CD4-positive, alpha-beta T cell (primary cell): ENCODE data around the gene NR1I3. TPM values are rescaled to one million over a fixed set of nuclear protein-coding genes. Genes with fewer than 3 reads are reported as not detected.
"Not testable (repeated sequence)": the region's sequence is repeated elsewhere in the genome, so short reads cannot be mapped to it uniquely, and the experiment has no call there.

Experiments used
- ATAC-seq: fragments of 200-7000 bp; cut with Tn5 transposase; one replicate; pipeline ENCODE4 v1.10.0; 2022; ENCODE audit warnings: mild to moderate bottlenecking; ENCODE audit not compliant: poor library complexity
- CTCF ChIA-PET: fragments of 350-600 bp; sonication (Branson Sonifier 250); formaldehyde crosslinking; loops from one replicate; lab custom pipeline; 2021; ENCODE audit warnings: antibody characterized with exemption, inconsistent platforms; lab: Charles Lee
- POLR2A ChIA-PET: fragments of 350-600 bp; sonication (Branson Sonifier 250); formaldehyde crosslinking; loops from one replicate; lab custom pipeline; 2021; ENCODE audit warnings: antibody characterized with exemption, inconsistent platforms; lab: Charles Lee
- DNase-seq, 14 experiments: peaks; one replicate each; pipeline ENCODE4 v3.0.0-alpha.2; 2013 to 2020; ENCODE audit warnings: mixed read lengths in 2 of 14
- H3K27ac ChIP-seq, 2 donors: one replicate each; pipeline versions ENCODE4 v1.5.1 to v1.7.0; 2013; ENCODE audit warnings: low read length in 2 of 2, low read depth in 1 of 2, mild to moderate bottlenecking in 1 of 2
- H3K27me3 ChIP-seq, 2 experiments: 1 replicate in 1 of 2; 2 replicates in 1 of 2; pipeline versions ENCODE4 v1.6.1 to v1.7.0; 2013; ENCODE audit warnings: low read length in 2 of 2, control low read depth in 1 of 2, mild to moderate bottlenecking in 1 of 2, moderate library complexity in 1 of 2; ENCODE audit not compliant: insufficient read depth in 2 of 2, control insufficient read depth in 1 of 2
- H3K36me3 ChIP-seq: one replicate; pipeline ENCODE4 v1.6.1; 2013; ENCODE audit warnings: low read length, control low read depth; ENCODE audit not compliant: insufficient read depth
- H3K4me1 ChIP-seq: one replicate; pipeline ENCODE4 v1.6.1; 2013; ENCODE audit warnings: low read length, control low read depth; ENCODE audit not compliant: insufficient read depth
- H3K4me3 ChIP-seq: one replicate; pipeline ENCODE4 v1.5.1; 2013; ENCODE audit warnings: mild to moderate bottlenecking, low read length, moderate library complexity
- H3K9me3 ChIP-seq, 2 experiments: 1 replicate in 1 of 2; 2 replicates in 1 of 2; pipeline versions ENCODE4 v1.6.1 to v1.7.0; 2013; ENCODE audit warnings: low read length in 2 of 2, mild to moderate bottlenecking in 2 of 2, control low read depth in 1 of 2, moderate library complexity in 1 of 2; ENCODE audit not compliant: control insufficient read depth in 1 of 2, insufficient read depth in 1 of 2
- H3K27ac Mint-ChIP-seq: one replicate; pipeline ENCODE4 v1.8.0; 2020; ENCODE audit warnings: mixed read lengths
- H3K27me3 Mint-ChIP-seq: one replicate; pipeline ENCODE4 v1.8.0; 2021; ENCODE audit warnings: mixed read lengths
- H3K36me3 Mint-ChIP-seq: one replicate; pipeline ENCODE4 v1.8.0; 2021; ENCODE audit warnings: low read depth, mixed read lengths
- H3K4me1 Mint-ChIP-seq: one replicate; pipeline ENCODE4 v1.8.0; 2021; ENCODE audit warnings: low read depth, mixed read lengths
- H3K4me3 Mint-ChIP-seq: one replicate; pipeline ENCODE4 v1.8.0; 2020; ENCODE audit warnings: mild to moderate bottlenecking, mixed read lengths
- H3K9me3 Mint-ChIP-seq: one replicate; pipeline ENCODE4 v1.8.0; 2020; ENCODE audit warnings: mixed read lengths
- CTCF ChIP-seq: fragments of 200-600 bp; IDR thresholded peaks from one replicate; pipeline ENCODE4 v1.8.0; 2022; ENCODE audit warnings: antibody characterized with exemption, mild to moderate bottlenecking
- intact Hi-C, 2 experiments: fragments of 100-400 bp; cut with DNase I in 1 of 2; cut with micrococcal nuclease in 1 of 2; formaldehyde crosslinking; loops; one replicate each; pipeline versions ENCODE4 v1.15.1 to v1.9.0; 2023 to 2025; cut with DNase I, micrococcal nuclease
- total RNA-seq, 174 experiments: library from RNA in 2 of 174; stranded (reverse) in 2 of 174; gene quantifications; one replicate each; pipeline ENCODE4 v1.2.3 and lab custom pipeline; 2021 to 2026

The NR1I3 gene
- total RNA-seq, 2 experiments from 2014 or later, result not detected

GRCh38 chr1:161258439-161259344 lies 20.7 kb upstream of the NR1I3 start, which contains the start of gene PCP4L1:
TSS of gene PCP4L1 (plus strand) at chr1:161258745. CDS start at chr1:161258975, 230 bp downstream.
- peaks cover 13 to 15% of the 10 kb centered on the region in 2 experiments for H3K9me3 ChIP-seq
- H3K4me1 ChIP-seq, result peaks cover 17% of the 10 kb centered on the region
- no peaks in the 10 kb centered on the region for H3K36me3 ChIP-seq
- peak within 1 kb of the TSS; percentile 42 for H3K4me3 ChIP-seq
- Mint-ChIP-seq H3K9me3 (peaks cover 6% of the 10 kb centered on the region), H3K4me1 (peaks cover 5% of the 10 kb centered on the region), H3K36me3 (peaks cover 15% of the 10 kb centered on the region), H3K4me3 (peak within 1 kb of the TSS; percentile 68), H3K27ac (no peak within 1 kb of the TSS), H3K27me3 (peaks cover 78% of the 10 kb centered on the region)
- no peak within 1 kb of the TSS for H3K27ac ChIP-seq
- ChIA-PET POLR2A (interaction anchor here (0.7 kb wide), 1 partner anchor 56 kb away, joined by 3 read pairs; the partner anchor contains the start of gene SDHC), CTCF (no interaction called here)
- ATAC-seq (peak; percentile 82), DNase-seq (peak in 9 of 14 experiments; percentile 3 to 46 (median 13))
- H3K27me3 ChIP-seq, result peaks cover 39 to 50% of the 10 kb centered on the region in 2 experiments
- intact Hi-C loops, result no loop called here
- no peak for TF ChIP-seq CTCF

GRCh38 chr1:161257109-161257508 lies 19.1 kb upstream of the NR1I3 start:
- H3K27ac ChIP-seq, ATAC-seq, CTCF ChIA-PET, H3K9me3 Mint-ChIP-seq, H3K4me3 Mint-ChIP-seq, H3K36me3 ChIP-seq, DNase-seq, H3K4me1 Mint-ChIP-seq, H3K4me3 ChIP-seq, POLR2A ChIA-PET, intact Hi-C loops, H3K27ac Mint-ChIP-seq: not testable (repeated sequence)
- Mint-ChIP-seq H3K36me3 (peaks cover 15% of the 10 kb centered on the region), H3K27me3 (peaks cover 74% of the 10 kb centered on the region)
- Histone ChIP-seq H3K4me1 (peaks cover 17% of the 10 kb centered on the region), H3K27me3 (peaks cover 38 to 47% of the 10 kb centered on the region in 2 experiments), H3K9me3 (peaks cover 13 to 15% of the 10 kb centered on the region in 2 experiments)

GRCh38 chr1:161255955-161256520 lies 18.0 kb upstream of the NR1I3 start:
- Histone ChIP-seq H3K9me3 (peaks cover 13 to 15% of the 10 kb centered on the region in 2 experiments), H3K4me1 (peaks cover 15% of the 10 kb centered on the region), H3K27me3 (peaks cover 29 to 42% of the 10 kb centered on the region in 2 experiments)
- H3K27ac ChIP-seq, H3K9me3 Mint-ChIP-seq, H3K4me1 Mint-ChIP-seq, H3K36me3 ChIP-seq, intact Hi-C loops, H3K4me3 ChIP-seq, ATAC-seq, DNase-seq, CTCF ChIA-PET, H3K4me3 Mint-ChIP-seq, H3K27ac Mint-ChIP-seq, POLR2A ChIA-PET: not testable (repeated sequence)
- peaks cover 65% of the 10 kb centered on the region for H3K27me3 Mint-ChIP-seq
- H3K36me3 Mint-ChIP-seq, result peaks cover 15% of the 10 kb centered on the region

- peaks cover 13 to 15% of the 10 kb centered on the region in 2 experiments for H3K9me3 ChIP-seq
- ATAC-seq, H3K27ac ChIP-seq, intact Hi-C loops, H3K4me3 Mint-ChIP-seq, DNase-seq, H3K9me3 Mint-ChIP-seq, H3K36me3 ChIP-seq, H3K27ac Mint-ChIP-seq, H3K4me3 ChIP-seq, CTCF ChIA-PET, H3K4me1 Mint-ChIP-seq, POLR2A ChIA-PET: not testable (repeated sequence)
- H3K4me1 ChIP-seq, result peaks cover 14% of the 10 kb centered on the region
- peaks cover 21 to 36% of the 10 kb centered on the region in 2 experiments for H3K27me3 ChIP-seq
- H3K27me3 Mint-ChIP-seq, result peaks cover 57% of the 10 kb centered on the region
- peaks cover 15% of the 10 kb centered on the region for H3K36me3 Mint-ChIP-seq
Observed at GRCh38 chr1:161255302-161255701, 17.3 kb upstream of the NR1I3 start.
